ENCODE results near the gene CYBA. TPM values are rescaled to one million over a fixed set of nuclear protein-coding genes. Genes with fewer than 3 reads are reported as not detected.
A peak's percentile ranks its signal among the peaks of the same experiment; 100 is the strongest.

The CYBA gene
- total and polyA plus RNA-seq, 9 of the 15 experiments (the other 6 are each of a cell fraction or from before 2014, with no cell fraction given): 0.34 to 683 (median 93.0) TPM

DNA sequence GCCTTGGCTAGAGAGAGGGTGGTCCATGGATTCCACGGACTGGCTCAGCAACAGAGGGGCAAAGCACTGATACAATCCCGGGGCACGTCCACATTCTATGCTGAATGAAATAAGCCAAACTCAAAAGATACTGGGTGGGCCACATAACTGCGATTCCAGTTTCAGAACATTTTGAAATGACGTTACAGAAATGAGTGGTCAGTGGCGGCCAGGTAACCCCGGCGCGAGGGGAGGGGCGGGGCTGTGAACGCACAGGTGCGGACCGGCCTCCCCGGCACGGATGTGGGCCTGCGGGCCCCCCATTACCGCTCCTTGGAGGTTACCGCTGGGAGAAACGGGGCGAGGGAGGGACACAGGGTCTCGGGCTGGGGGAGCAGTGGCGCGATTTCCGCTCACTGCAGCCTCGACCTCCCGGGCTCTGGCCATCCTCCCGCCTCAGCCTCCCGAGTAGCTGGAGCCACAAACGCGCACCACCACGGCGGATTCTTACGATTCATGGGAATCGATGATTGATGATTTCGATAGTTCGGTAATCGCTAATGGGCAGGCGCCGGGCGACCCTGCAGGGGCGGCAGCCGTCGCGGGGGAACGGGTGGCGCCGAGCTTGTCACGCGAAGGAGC is 11.5 kb upstream of the CYBA start (continued):
- TF ChIP-seq CEBPG (CRISPR knock-in tag; IDR thresholded peaks at IDR 0.05): no peak
- TF ChIP-seq CEBPG (tag; conservative IDR thresholded peaks at IDR 0.05 in 1 of 2, IDR thresholded peaks at IDR 0.05 in 1 of 2): no peak
- no peak for TF ChIP-seq XRCC5 (IDR thresholded peaks at IDR 0.05; ENCODE audit: low read depth, low read length)
- TF ChIP-seq, protein P1, sequence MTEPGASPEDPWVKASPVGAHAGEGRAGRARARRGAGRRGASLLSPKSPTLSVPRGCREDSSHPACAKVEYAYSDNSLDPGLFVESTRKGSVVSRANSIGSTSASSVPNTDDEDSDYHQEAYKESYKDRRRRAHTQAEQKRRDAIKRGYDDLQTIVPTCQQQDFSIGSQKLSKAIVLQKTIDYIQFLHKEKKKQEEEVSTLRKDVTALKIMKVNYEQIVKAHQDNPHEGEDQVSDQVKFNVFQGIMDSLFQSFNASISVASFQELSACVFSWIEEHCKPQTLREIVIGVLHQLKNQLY (CRISPR knock-in tag; conservative IDR thresholded peaks at IDR 0.05): no peak
- TF ChIP-seq TGIF2 (CRISPR knock-in tag; IDR thresholded peaks at IDR 0.05): peak; percentile 76
- TF ChIP-seq TOE1 (IDR thresholded peaks at IDR 0.05; ENCODE audit: borderline replicate concordance): no peak
- TF ChIP-seq TOE1 (CRISPR knock-in tag; IDR thresholded peaks at IDR 0.05; ENCODE audit: borderline replicate concordance, low read depth): peak; percentile 57; the same call in 1 of the 2 replicates
- no peak for TF ChIP-seq RB1 (IDR thresholded peaks at IDR 0.05; ENCODE audit: low read depth)
- TF ChIP-seq STAG1 (CRISPR knock-in tag; IDR thresholded peaks at IDR 0.05; ENCODE audit: borderline replicate concordance): peak; percentile 53
- TF ChIP-seq, protein P2, sequence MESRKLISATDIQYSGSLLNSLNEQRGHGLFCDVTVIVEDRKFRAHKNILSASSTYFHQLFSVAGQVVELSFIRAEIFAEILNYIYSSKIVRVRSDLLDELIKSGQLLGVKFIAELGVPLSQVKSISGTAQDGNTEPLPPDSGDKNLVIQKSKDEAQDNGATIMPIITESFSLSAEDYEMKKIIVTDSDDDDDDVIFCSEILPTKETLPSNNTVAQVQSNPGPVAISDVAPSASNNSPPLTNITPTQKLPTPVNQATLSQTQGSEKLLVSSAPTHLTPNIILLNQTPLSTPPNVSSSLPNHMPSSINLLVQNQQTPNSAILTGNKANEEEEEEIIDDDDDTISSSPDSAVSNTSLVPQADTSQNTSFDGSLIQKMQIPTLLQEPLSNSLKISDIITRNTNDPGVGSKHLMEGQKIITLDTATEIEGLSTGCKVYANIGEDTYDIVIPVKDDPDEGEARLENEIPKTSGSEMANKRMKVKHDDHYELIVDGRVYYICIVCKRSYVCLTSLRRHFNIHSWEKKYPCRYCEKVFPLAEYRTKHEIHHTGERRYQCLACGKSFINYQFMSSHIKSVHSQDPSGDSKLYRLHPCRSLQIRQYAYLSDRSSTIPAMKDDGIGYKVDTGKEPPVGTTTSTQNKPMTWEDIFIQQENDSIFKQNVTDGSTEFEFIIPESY (CRISPR knock-in tag; IDR thresholded peaks at IDR 0.05): no peak
- 0 out of 2 replicates have a peak, but pooled peaks have one; percentile 58 for TF ChIP-seq MED1 (CRISPR knock-in tag; IDR thresholded peaks at IDR 0.05; ENCODE audit: borderline replicate concordance)
- no peak for TF ChIP-seq PCBP2 (IDR thresholded peaks at IDR 0.05; ENCODE audit: low read depth, low read length, poor library complexity, severe bottlenecking)
- TF ChIP-seq ZC3H4 (CRISPR knock-in tag; IDR thresholded peaks at IDR 0.05; ENCODE audit: borderline replicate concordance): peak; percentile 88; the same call in 1 of the 2 replicates
- TF ChIP-seq, protein P3, sequence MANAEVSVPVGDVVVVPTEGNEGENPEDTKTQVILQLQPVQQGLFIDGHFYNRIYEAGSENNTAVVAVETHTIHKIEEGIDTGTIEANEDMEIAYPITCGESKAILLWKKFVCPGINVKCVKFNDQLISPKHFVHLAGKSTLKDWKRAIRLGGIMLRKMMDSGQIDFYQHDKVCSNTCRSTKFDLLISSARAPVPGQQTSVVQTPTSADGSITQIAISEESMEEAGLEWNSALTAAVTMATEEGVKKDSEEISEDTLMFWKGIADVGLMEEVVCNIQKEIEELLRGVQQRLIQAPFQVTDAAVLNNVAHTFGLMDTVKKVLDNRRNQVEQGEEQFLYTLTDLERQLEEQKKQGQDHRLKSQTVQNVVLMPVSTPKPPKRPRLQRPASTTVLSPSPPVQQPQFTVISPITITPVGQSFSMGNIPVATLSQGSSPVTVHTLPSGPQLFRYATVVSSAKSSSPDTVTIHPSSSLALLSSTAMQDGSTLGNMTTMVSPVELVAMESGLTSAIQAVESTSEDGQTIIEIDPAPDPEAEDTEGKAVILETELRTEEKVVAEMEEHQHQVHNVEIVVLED (CRISPR knock-in tag; IDR thresholded peaks at IDR 0.05): no peak
- 0 out of 2 replicates have a peak, but pooled peaks have one; percentile 23 for TF ChIP-seq NFIC (IDR thresholded peaks at IDR 0.05)
- no peak for TF ChIP-seq GATA2 (CRISPR knock-in tag; IDR thresholded peaks at IDR 0.05)
